GM18870 (cell line): ENCODE data around the gene SNRNP48.

Source experiments
- ATAC-seq: cut with Tn5 transposase; IDR thresholded peaks from one replicate; pipeline ENCODE4 v1.9.1; 2021; ENCODE audit warnings: moderate library complexity; ENCODE audit not compliant: unreplicated experiment

SNRNP48 gene

GRCh38 chr6:7558781-7559180 lies 31.2 kb upstream of the SNRNP48 start:
- ATAC-seq: no peak

GRCh38 chr6:7559196-7559595 lies 30.8 kb upstream of the SNRNP48 start:
- ATAC-seq: no peak

DNA sequence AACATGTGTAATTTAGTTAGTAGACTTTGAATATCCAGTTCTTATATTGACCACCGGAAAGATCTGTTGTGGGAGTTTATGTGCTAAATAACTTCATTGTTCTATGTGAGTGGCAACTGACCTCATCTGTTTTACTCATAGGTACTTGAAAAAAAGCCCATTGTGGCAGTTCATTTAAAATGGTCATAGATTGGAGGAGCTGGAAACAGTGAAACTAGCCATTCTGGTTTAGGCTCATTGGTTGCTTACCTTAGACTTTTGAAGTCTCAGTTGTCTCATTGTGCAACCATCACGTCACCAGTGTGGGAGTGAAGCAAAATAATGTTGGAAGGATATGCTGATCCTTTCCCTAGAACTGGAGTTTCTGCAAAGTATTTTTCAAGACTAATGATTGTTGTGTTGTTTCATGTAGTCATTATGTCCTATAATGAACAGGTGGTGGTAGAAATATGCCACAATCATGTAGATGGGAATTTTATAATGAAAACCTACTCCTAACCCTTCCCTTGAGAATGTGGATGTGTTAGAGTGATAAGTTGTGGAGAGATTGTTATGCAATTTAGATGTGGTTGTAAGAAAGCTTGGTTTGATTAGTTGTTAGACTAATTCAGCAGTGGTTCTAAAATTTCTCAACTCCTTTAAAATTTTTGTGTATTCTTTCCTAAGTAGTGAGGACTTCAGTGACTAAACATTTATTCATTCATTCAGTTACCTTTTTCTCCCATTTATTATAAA lies 30.2 kb upstream of the SNRNP48 start:
- no peak for ATAC-seq

DNA sequence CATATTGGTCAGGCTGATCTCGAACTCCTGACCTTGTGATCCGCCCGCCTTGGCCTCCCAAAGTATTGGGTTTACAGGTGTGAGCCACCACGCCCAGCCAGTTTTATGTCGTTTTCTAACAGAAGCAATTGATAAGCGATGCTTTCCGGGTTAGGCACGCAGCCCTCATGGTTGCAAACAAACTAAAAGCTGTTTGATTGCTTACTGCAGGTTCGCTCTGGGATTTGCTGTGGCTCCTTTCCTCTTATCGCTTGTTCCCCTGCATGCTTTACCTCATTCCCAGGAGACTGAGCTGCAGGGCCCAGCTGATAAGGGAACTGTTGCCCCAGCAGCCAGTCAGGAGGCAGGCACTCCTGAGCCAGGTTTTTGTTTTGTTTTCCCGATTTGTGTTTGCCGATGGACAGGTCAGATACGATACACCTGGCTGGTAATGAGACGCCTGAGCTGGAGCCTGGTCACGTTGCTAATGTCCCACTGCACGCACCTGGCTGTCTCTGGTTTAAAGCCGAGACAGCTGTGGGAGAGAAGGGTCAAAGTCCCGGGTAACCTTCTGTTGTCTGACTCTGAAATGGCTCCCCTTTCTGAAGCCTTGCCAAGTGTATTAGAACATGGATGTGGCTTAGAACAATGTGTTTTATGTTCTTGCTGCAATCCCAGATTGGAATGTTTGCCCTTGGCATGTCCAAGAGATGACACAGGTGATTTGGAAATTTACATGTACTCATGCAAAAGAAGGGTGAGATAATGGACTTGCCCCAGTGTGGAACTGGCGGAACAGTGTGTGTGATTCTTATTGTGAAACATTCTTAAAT lies 28.6 kb upstream of the SNRNP48 start:
- ATAC-seq: no peak

- no peak for ATAC-seq
These were observed 27.2 kb upstream of the SNRNP48 start for GRCh38 chr6:7562769-7563168.

DNA sequence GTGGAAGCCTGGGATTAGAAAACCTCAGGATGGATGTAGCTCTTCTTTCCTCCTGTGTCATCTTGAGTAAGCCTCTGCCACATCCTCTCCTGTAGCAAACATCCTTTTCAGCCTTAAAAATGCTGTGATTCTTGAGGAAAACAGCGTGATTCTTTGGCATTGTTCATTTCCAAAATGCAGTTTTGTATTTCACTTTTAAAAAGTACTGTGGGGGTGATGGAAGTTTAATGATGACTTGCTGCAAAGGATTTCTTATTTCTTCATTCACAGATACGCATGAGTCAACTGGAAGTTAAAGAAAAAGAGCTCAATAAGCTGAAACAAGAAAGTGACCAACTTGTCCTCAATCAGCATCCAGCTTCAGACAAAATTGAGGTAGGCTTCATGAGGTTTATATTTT lies 23.9 kb upstream of the SNRNP48 start:
- ATAC-seq: no peak

DNA sequence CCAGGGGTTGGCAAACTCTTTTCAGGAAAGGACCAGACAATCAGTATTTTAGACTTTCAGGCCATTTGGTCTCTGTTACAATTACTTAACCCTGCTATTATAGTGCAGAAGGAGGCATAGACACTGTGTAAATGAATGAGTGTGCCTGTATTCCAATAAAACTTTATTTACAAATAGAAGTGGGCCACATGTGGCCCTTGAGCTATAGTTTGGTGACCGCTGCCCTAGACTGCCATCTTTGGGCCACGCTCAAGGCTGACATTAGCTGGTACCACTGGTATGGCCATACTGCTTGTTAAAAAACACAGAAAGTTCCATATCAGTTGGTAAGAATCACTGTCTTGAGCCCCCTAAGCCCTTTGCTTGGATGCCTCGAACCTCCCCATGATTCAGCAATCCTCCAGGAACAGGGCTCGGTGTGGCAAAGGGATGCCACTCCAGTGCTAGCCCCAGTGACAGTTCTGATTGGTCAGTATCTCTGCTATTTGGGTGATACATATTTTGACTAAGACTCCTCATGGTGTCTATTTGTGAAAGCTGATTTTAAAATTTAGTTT lies 23.3 kb upstream of the SNRNP48 start:
- ATAC-seq: no peak

GRCh38 chr6:7568021-7568420 lies 22.0 kb upstream of the SNRNP48 start:
- ATAC-seq: no peak

DNA sequence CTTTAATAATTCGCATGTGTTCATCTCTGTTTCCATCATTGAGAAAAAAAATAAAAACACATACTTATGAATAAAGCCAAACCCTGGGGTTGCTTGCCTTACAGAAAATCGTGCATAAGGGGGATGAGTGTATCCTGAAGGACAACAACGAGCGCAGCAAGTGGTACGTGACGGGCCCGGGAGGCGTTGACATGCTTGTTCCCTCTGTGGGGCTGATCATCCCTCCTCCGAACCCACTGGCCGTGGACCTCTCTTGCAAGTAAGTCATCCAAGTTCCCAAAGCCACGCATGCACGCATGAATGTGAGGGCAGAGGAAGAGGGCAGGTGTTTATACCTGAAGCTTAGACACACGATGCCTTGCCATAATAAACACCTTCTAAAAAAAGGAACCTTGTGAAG lies 20.9 kb upstream of the SNRNP48 start:
- no peak for ATAC-seq

DNA sequence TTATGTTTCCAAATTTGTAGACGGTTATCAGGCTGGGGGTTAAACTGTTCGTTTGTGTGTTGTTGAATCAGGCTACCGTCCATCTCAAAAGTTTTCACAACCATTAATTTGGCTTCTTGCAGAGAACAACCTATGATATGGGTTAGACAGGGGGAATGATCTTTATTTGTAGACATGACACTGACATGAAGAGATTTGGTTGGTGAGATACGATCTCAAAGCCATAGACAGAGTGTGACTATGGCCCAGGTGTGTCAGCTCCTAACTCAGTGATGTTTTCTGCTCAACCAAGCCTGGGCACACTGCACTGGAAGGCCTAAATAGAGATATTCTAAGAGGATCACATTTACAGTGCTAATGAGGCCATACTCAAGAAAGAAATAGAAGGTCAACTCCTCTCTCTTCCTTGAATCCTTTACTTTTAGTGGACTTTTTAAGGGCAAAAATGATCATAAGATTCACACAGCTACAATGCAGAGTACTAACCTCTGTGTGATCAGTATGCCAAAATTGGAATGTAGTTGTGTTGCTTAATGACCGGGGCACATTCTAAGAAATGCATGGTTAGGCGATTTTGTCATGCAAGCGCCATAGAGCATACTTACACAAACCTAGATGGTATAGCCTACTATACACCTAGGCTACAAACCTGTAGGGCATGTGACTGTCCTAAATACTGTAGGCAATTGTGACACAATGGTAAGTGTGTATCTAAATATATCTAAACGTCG lies 17.6 kb upstream of the SNRNP48 start:
- no peak for ATAC-seq

GRCh38 chr6:7574500-7574899 lies 15.5 kb upstream of the SNRNP48 start:
- no peak for ATAC-seq

- no peak for ATAC-seq
These were observed 11.5 kb upstream of the SNRNP48 start for GRCh38 chr6:7578516-7578915.

- ATAC-seq: no peak
These were observed 11.1 kb upstream of the SNRNP48 start for GRCh38 chr6:7578931-7579330.

GRCh38 chr6:7579851-7580250 lies 10.1 kb upstream of the SNRNP48 start:
- ATAC-seq: no peak

DNA sequence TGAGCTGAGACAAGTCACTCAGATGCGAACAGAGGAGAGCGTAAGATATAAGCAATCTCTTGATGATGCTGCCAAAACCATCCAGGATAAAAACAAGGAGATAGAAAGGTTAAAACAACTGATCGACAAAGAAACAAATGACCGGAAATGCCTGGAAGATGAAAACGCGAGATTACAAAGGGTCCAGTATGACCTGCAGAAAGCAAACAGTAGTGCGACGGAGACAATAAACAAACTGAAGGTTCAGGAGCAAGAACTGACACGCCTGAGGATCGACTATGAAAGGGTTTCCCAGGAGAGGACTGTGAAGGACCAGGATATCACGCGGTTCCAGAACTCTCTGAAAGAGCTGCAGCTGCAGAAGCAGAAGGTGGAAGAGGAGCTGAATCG lies 9.5 kb upstream of the SNRNP48 start:
- no peak for ATAC-seq

- no peak for ATAC-seq
These were observed 8.9 kb upstream of the SNRNP48 start for GRCh38 chr6:7580927-7581618.

GRCh38 chr6:7585287-7585930 lies 4.6 kb upstream of the SNRNP48 start:
- ATAC-seq: no peak

DNA sequence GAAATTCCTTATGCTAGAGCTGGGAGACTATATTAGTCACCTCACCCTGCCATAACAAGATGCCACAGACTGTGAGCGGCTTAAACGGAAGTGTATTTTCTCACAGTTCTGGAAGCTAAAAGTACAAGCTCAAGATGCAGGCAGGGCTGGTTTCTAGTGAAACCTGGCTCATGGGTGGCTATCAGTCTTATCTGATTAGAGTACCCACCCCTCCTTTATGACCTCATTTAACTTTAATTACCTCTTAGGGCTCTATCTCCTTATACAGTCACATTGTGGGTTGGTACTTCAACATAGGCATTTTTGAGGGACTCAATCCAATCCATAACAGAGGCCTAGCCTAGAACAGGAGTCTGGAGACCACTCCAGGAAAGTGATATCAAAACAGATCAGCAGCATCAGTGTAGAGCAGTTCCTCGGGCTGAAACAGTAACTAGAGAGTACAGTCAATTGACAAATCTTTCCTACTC lies 2.3 kb upstream of the SNRNP48 start:
- ATAC-seq: no peak

GRCh38 chr6:7588506-7588905 lies 1.5 kb upstream of the SNRNP48 start:
- ATAC-seq: no peak

DNA sequence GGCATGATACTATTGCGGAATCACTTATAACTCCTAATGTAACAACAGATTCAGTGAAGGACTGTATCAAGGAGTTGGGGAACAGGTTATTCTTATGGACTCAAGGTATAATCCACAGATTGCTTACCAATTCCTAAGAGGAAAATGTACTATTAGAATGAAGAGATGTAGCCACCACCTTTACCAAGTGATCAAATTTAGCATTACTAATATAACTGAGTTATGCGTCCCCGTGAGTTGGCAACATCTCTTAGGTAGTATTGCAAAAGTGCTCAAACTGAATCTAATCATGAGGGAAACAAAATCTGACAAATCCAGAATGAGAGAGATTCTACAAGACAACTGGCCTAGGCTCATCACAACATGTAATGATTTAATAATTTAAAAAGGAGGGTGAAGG lies 777 bp upstream of the SNRNP48 start:
- ATAC-seq: no peak
